Ishikawa (cell line): Measurements from ENCODE around the gene IL22RA2.

ENCODE experiments used
- CEBPB ChIP-seq: IDR thresholded peaks from 2 replicates; pipeline ENCODE4 v1.6.1; 2012
- CREB1 ChIP-seq: IDR thresholded peaks from 2 replicates; pipeline ENCODE4 v1.6.1; 2012; ENCODE audit warnings: low read depth
- EGR1 ChIP-seq: IDR thresholded peaks from 2 replicates; pipeline ENCODE4 v1.6.1; 2012
- EP300 ChIP-seq: IDR thresholded peaks from 2 replicates; pipeline ENCODE4 v1.6.1; 2012; ENCODE audit warnings: borderline replicate concordance
- FOXM1 ChIP-seq: IDR thresholded peaks from 2 replicates; pipeline ENCODE4 v1.6.1; 2012; ENCODE audit warnings: low read depth, borderline replicate concordance
- NFIC ChIP-seq: IDR thresholded peaks from 2 replicates; pipeline ENCODE4 v1.6.1; 2012
- RAD21 ChIP-seq: IDR thresholded peaks from 2 replicates; pipeline ENCODE4 v1.6.1; 2012; ENCODE audit warnings: low read depth
- TAF1 ChIP-seq: IDR thresholded peaks from 2 replicates; pipeline ENCODE4 v1.6.1; 2012; ENCODE audit warnings: low read depth, mild to moderate bottlenecking
- TCF12 ChIP-seq: IDR thresholded peaks from 2 replicates; pipeline ENCODE4 v1.6.1; 2012; ENCODE audit warnings: low read depth
- TEAD4 ChIP-seq: IDR thresholded peaks from 2 replicates; pipeline ENCODE4 v1.6.1; 2012
- YY1 ChIP-seq: IDR thresholded peaks from 2 replicates; pipeline ENCODE4 v1.6.1; 2012; ENCODE audit warnings: low read depth
- ZBTB7A ChIP-seq: IDR thresholded peaks from 2 replicates; pipeline ENCODE4 v1.6.1; 2012; ENCODE audit warnings: low read depth
- TF ChIP-seq, protein P1 (sequence below): IDR thresholded peaks from 2 replicates; pipeline ENCODE4 v1.6.1; 2012; ENCODE audit warnings: low read depth, mild to moderate bottlenecking
- TF ChIP-seq, protein P2 (sequence below): IDR thresholded peaks from 2 replicates; pipeline ENCODE4 v1.6.1; 2012
- TF ChIP-seq, protein P3 (sequence below): IDR thresholded peaks from 2 replicates; pipeline ENCODE4 v1.6.1; 2012

IL22RA2 gene

DNA sequence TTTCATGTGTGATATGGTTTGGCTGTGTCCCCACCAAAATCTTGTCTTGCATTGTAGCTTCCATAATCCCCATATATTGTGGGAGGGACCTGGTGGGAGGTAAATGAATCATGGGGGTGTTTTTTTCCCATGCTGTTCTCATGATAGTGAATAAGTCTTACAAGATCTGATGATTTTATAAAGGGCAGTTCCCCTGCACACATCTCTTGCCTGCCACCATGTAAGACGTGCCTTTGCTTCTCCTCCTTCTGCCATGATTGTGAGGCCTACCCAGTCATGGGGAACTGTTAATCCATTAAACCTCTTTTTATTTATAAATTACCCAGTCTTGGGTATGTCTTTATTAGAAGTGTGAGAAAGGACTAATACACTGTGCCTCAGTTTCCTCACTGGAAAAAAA, 4.2 kb upstream of the IL22RA2 start:
- no peak for TF ChIP-seq FOXM1

DNA sequence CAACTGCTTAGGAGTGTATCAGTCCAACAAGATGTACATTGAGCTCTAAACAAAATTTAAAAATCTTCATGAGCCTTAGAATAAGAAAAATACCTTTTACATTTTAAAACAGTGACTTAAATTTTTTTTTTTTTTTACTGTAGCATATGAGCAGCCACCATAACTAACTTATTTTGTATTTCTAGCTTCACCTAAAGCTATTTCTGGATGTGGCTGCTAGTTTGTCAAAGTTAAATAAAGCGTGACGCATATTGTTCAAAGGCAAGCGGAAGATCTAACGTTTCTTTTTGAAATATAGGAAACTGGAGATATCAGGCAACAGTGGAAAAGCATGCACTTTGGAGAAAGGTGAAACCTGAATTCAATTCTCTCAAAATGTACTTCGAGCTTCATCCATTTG, 3.3 kb upstream of the IL22RA2 start:
- no peak for TF ChIP-seq TCF12
- no peak for TF ChIP-seq YY1
- no peak for TF ChIP-seq TEAD4
- TF ChIP-seq EGR1 = no peak
- TF ChIP-seq RAD21 = no peak
- TF ChIP-seq, protein P1, sequence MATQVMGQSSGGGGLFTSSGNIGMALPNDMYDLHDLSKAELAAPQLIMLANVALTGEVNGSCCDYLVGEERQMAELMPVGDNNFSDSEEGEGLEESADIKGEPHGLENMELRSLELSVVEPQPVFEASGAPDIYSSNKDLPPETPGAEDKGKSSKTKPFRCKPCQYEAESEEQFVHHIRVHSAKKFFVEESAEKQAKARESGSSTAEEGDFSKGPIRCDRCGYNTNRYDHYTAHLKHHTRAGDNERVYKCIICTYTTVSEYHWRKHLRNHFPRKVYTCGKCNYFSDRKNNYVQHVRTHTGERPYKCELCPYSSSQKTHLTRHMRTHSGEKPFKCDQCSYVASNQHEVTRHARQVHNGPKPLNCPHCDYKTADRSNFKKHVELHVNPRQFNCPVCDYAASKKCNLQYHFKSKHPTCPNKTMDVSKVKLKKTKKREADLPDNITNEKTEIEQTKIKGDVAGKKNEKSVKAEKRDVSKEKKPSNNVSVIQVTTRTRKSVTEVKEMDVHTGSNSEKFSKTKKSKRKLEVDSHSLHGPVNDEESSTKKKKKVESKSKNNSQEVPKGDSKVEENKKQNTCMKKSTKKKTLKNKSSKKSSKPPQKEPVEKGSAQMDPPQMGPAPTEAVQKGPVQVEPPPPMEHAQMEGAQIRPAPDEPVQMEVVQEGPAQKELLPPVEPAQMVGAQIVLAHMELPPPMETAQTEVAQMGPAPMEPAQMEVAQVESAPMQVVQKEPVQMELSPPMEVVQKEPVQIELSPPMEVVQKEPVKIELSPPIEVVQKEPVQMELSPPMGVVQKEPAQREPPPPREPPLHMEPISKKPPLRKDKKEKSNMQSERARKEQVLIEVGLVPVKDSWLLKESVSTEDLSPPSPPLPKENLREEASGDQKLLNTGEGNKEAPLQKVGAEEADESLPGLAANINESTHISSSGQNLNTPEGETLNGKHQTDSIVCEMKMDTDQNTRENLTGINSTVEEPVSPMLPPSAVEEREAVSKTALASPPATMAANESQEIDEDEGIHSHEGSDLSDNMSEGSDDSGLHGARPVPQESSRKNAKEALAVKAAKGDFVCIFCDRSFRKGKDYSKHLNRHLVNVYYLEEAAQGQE = no peak
- TF ChIP-seq NFIC = no peak
- TF ChIP-seq, protein P2, sequence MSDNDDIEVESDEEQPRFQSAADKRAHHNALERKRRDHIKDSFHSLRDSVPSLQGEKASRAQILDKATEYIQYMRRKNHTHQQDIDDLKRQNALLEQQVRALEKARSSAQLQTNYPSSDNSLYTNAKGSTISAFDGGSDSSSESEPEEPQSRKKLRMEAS = no peak
- TF ChIP-seq CREB1 = no peak
- no peak for TF ChIP-seq TAF1
- no peak for TF ChIP-seq FOXM1
- TF ChIP-seq EP300 = no peak
- TF ChIP-seq ZBTB7A = no peak
- TF ChIP-seq, protein P3, sequence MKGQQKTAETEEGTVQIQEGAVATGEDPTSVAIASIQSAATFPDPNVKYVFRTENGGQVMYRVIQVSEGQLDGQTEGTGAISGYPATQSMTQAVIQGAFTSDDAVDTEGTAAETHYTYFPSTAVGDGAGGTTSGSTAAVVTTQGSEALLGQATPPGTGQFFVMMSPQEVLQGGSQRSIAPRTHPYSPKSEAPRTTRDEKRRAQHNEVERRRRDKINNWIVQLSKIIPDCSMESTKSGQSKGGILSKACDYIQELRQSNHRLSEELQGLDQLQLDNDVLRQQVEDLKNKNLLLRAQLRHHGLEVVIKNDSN = no peak
- no peak for TF ChIP-seq CEBPB

DNA sequence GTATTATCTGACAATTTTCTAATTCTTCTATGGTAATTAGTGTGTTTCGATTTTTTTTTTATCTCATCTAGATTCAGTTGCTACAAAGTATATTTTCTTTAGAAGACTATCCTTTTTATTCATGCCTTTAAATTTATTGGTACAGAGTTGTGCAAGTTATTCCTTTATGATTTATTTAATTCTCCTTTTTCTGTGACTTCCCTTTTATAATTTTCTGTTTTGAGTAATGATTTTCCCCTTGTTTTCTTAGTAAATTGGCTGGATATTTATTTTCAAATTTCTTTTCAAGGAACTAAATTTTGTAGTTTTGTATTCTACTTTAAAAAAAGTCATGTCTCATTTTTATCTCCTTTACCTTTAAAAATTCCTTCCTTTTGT, 2.4 kb upstream of the IL22RA2 start:
- TF ChIP-seq RAD21 (no peak), TEAD4 (no peak), YY1 (no peak), TAF1 (no peak), FOXM1 (no peak), CEBPB (no peak), TCF12 (no peak), NFIC (no peak), EP300 (no peak), ZBTB7A (no peak), EGR1 (no peak), CREB1 (no peak)
- TF ChIP-seq, protein P1 = no peak
- TF ChIP-seq, protein P2 = no peak
- TF ChIP-seq, protein P3 = no peak

DNA sequence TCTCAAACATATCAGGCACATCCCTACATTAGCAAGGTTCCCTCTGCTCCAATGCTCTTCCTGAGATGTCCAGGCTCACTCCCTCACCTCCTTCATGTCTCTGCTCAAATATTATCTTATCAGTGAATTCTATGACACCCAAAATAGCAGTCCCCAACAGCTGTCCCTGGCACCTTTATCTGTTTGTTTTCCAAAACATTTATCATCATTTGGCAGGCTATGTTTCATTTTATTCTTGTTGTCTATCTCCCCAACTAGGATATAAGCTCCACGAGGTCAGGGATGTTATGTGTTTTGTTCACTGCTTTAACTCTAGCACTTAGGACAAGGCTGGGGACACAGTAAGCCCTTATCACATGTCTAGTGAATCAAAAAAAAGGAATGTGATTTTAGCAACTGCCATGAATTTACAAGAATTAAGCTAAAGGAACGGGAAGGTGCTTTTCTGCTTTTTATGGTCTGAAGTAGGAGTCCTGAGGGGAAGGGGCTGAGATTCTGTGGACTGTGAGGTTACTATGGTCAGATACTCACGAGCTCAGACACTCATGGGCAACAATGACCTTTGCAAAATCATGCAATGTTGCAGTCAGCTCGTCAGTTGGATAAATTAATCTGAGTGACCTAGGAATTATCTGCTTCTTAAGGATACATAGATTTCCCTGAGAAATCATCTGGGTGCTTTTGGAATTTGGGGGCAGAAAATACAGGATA, 1.9 kb upstream of the IL22RA2 start:
- TF ChIP-seq TAF1 (no peak), EP300 (no peak), FOXM1 (no peak), TEAD4 (no peak), NFIC (no peak), EGR1 (no peak), CREB1 (no peak), CEBPB (no peak), RAD21 (no peak), YY1 (no peak), ZBTB7A (no peak), TCF12 (no peak)
- TF ChIP-seq, protein P1 = no peak
- TF ChIP-seq, protein P2 = no peak
- TF ChIP-seq, protein P3 = no peak
